GM18519 (cell line): Measurements from ENCODE around the gene FHL1.

ENCODE experiments used
- ATAC-seq: cut with Tn5 transposase; IDR thresholded peaks from one replicate; pipeline ENCODE4 v1.9.1; 2021; ENCODE audit warnings: mild to moderate bottlenecking, moderate library complexity; ENCODE audit not compliant: unreplicated experiment, low FRiP score

Gene FHL1

GRCh38 chrX:136183917-136184316, 36.6 kb downstream of the FHL1 start:
- no peak for ATAC-seq

- ATAC-seq, result no peak
Measured at GRCh38 chrX:136185401-136186022, 38.2 kb downstream of the FHL1 start.

GRCh38 chrX:136186023-136186413, 38.7 kb downstream of the FHL1 start:
- no peak for ATAC-seq

- no peak for ATAC-seq
Measured at GRCh38 chrX:136189222-136189621, 41.9 kb downstream of the FHL1 start.

GRCh38 chrX:136190038-136190713, 42.8 kb downstream of the FHL1 start:
- ATAC-seq, result no peak

GRCh38 chrX:136191171-136191570, 43.8 kb downstream of the FHL1 start:
- no peak for ATAC-seq

- no peak for ATAC-seq
Measured at GRCh38 chrX:136192135-136192534, 44.8 kb downstream of the FHL1 start.

GRCh38 chrX:136192839-136193414, 45.6 kb downstream of the FHL1 start:
- no peak for ATAC-seq

- ATAC-seq, result no peak
Measured at GRCh38 chrX:136193771-136194170, 46.4 kb downstream of the FHL1 start.

- no peak for ATAC-seq
Measured at GRCh38 chrX:136194536-136194935, 47.2 kb downstream of the FHL1 start.

GRCh38 chrX:136195247-136195646, 47.9 kb downstream of the FHL1 start:
- ATAC-seq, result no peak

- no peak for ATAC-seq
Measured at GRCh38 chrX:136196691-136197155, 49.4 kb downstream of the FHL1 start.

- ATAC-seq, result no peak
Measured at GRCh38 chrX:136198010-136198409, 50.7 kb downstream of the FHL1 start.

- no peak for ATAC-seq
Measured at GRCh38 chrX:136198678-136199243, 51.4 kb downstream of the FHL1 start.

GRCh38 chrX:136199365-136199764, 52.0 kb downstream of the FHL1 start:
- ATAC-seq, result no peak

GRCh38 chrX:136200466-136200865, 53.1 kb downstream of the FHL1 start:
- no peak for ATAC-seq

GRCh38 chrX:136201601-136202000, 54.3 kb downstream of the FHL1 start:
- ATAC-seq, result no peak

- ATAC-seq, result no peak
Measured at GRCh38 chrX:136202889-136203288, 55.6 kb downstream of the FHL1 start.

GRCh38 chrX:136203438-136203837, 56.1 kb downstream of the FHL1 start:
- no peak for ATAC-seq

GRCh38 chrX:136203951-136204350, 56.6 kb downstream of the FHL1 start:
- no peak for ATAC-seq

- ATAC-seq, result no peak
Measured at GRCh38 chrX:136204571-136204970, 57.2 kb downstream of the FHL1 start.
